Fibroblast of skin of abdomen (primary cell): ENCODE measurements around the gene KCNK3.
"Not testable (repeated sequence)": the region's sequence is repeated elsewhere in the genome, so short reads cannot be mapped to it uniquely, and the experiment has no call there.

ENCODE experiments used
- DNase-seq: peaks from one replicate; pipeline ENCODE4 v3.0.0-alpha.2; 2013

KCNK3 gene

GRCh38 chr2:26759845-26760244 lies 67.3 kb downstream of the KCNK3 start:
- no peak for DNase-seq

DNA sequence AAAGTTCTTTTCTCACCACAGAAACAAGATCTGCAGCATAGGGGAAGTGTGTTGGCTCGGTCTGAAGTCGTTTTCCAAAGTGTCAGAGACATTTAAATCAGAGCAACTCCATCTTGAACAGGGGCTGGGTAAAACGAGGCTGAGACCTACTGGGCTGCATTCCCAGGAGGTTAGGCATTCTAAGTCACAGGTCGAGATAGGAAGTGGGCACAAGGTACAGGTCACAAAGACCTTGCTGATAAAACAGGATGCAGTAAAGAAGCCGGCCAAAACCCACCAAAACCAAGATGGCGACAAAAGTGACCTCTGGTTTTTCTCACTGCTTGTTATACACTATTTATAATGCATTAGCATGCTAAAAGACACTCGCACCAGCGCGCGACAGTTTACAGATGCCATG lies 68.5 kb downstream of the KCNK3 start:
- not testable (repeated sequence) for DNase-seq

DNA sequence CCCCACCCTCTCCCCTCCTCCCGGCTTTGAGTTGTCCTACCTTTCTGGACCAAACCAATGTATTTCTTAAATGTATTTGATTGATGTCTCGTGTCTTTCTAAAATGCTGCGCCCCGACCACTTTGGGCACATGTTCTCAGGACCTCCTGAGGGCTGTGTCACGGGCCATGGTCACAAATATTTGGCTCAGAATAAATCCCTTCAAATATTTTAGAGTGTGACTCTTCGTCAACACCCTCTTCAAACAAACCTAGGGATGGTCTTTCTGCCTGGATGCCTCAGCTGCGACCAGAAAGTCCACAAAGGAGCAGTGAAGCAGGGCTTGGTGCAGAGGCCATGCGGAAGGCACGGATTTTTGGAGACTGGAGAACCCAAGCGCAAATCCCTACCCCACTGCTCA lies 70.5 kb downstream of the KCNK3 start:
- no peak for DNase-seq

DNA sequence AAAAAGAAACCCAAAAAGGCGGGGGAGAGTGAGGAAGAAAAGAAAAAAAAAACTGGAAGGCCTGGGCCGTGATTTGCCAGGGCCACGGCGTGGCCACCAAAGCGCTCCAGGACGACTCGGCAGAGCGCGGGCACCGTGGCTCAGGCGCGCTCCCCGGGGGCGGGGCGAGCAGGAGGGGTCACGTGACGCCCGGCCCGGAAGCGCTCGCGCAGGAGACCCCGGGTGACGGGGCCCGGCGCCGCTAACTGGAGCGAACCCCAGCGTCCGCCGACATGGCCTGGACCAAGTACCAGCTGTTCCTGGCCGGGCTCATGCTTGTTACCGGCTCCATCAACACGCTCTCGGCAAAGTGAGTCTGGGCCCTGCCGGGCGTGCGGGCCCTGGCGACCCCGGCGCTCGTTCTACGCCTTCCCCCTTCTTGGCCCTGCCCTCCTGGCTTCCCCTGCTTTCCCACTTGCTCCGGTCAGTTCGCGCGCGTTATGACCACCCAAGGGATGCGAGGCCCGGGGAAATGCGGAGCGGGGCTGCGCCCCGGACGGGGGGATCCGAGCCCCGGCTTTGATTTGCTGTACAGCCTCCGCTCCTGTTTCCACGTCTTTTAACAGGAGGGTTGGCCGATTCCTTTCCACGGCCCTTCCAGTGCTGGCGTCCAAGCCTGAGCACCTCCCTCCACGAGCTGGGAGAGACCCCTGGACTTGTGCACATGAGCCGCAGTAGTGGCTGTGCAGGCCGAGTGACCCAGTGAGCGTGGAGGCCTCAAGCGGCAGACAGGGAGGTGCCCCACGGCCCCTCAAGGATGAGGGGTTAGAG lies 71.8 kb downstream of the KCNK3 start, which contains the start of gene SLC35F6:
Gene SLC35F6 (plus strand): TSS at position 207 of the 810 bp plus-strand sequence. CDS start 66 bp downstream, at position 273.
- DNase-seq: peak; percentile 82

DNA sequence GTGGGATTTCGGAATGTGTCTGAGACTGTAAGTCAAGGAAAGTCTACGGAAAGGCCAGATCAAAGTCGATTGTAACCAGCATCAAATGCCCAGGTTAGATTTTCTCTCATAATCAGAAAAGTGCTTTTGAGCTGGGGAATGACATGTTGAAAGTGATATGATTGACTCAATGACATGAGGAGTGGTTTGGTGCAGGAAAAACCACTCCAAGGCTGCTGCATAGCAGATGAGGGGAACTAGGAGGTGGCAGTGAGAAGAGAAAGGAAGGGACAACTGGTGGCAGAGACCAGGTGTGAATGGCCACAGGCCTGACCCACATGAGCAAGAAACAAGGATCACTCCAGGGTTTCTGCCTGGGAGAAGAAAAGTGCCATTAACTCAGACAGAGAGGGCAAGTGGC lies 72.4 kb downstream of the KCNK3 start:
- DNase-seq: no peak

- DNase-seq: no peak
These were observed 73.1 kb downstream of the KCNK3 start for GRCh38 chr2:26765475-26766200.

- DNase-seq: no peak
These were observed 74.6 kb downstream of the KCNK3 start for GRCh38 chr2:26767129-26767528.

DNA sequence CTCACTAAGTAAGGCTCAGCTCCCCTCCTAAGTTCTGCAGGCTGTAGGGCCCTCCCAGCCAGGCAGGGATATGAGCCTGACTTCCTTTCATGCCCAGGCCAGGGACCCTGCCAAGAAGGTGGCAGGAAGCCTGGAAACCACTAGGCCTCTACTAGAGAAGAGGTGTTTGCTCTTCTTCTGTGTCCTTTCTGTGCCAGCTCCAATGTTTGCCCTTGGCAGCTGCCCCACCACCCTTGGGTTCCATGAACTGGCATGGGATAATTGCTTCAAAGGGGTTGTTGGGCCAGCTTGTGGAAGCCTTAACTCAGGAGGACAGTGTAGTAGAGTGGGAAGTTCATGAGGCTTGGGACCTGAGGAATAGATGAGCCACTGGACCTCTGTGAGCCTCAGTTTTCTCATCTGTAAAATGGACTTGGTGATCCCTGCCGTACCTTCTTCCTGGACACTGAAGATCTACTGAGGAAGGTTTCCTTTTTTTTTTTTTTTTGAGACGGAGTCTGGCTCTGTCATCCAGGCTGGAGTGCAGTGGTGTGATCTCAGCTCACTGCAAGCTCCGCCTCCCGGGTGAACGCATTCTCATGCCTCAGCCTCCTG lies 75.5 kb downstream of the KCNK3 start:
- DNase-seq: no peak

- DNase-seq: no peak
These were observed 76.2 kb downstream of the KCNK3 start for GRCh38 chr2:26768759-26769088.

DNA sequence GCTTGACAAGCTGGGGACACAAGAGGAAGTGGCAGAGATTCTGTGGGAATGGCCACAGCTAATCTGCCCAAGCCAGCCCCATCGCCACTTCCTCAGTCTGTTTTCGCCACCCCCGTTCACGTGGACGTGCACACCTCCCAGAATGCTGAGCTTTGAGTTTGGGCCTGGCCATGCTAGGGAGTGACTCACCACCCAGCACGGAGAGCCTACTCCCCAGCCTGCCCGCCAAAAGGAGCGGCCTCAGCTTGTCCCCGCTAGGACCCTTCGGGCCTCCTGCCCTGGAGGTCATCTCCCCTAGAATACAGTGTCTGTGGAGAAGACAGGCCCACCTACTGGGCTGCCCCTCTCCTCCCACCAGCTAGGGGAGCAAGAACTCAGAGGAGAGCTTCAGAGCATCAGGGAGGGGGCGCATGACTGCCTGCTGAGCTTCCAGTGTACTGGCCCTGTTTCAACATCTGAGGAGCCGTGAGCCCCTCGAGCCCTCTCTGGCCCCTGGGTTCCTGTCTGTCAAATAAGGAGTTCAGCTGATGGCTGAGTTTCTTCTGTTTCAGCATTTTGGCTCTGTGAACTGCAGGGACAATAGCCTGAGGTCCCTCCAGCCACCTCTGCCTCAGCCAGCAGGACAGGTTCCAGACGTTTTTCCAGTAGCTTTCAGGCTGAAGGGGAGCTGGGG lies 76.7 kb downstream of the KCNK3 start:
- no peak for DNase-seq

DNA sequence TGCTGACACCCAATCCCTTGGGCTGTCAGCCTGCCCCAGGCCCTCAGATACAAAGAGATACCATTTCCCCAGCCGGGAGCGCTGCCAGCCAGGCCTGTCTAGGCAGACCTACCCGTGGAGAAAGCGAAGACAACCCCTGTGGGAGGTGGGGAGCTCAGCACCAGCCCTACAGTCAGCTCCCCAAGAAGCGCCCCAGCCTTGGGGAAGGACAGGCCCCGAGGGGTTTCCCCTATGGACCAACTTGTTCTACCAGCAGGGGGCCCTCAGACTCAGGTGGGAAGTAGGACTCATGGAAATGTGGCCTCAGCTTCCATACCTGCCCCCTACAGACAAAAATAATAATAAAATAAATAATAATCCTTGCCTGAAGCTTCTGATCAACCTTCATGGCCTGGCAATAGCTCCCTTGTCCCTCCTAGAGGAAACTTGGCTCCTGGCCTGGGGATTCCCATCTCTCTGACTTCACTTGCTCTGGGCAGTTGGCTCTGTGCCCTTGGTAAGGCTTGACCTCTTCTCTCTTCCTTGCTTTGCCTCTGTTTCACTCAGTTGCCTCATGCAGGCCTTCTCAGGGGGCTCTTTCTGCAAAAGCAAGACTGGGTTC lies 78.6 kb downstream of the KCNK3 start:
- DNase-seq: peak; percentile 64

- DNase-seq: peak; percentile 26
These were observed 79.8 kb downstream of the KCNK3 start for GRCh38 chr2:26772064-26773001.

DNA sequence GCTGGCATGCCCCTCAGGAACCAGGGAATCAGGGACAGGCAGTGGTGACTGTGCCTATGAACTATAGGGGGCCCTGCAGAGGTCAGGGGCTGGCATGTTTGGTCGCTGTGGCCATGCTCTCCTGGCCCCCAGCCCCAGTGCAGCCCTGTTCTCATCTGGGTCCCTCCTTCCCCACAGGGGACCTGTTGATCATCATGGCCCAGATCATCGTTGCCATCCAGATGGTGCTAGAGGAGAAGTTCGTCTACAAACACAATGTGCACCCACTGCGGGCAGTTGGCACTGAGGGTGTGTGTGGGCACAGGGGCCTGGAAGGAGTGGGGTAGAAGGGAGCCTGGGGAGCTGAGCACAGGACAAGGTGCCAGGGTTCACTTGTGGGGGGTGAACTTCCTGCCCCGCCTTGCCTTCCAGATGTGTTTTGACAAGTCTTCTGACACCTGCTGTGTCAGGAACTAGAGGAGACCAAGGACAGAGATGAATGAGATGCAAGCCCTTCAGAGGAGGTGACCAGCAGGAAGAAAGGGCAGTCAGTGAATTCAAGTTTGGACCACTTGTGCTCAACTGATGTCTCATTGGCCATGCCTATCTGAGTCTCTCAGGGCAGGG lies 83.8 kb downstream of the KCNK3 start:
- DNase-seq: no peak

GRCh38 chr2:26778098-26778497 lies 85.6 kb downstream of the KCNK3 start:
- no peak for DNase-seq

DNA sequence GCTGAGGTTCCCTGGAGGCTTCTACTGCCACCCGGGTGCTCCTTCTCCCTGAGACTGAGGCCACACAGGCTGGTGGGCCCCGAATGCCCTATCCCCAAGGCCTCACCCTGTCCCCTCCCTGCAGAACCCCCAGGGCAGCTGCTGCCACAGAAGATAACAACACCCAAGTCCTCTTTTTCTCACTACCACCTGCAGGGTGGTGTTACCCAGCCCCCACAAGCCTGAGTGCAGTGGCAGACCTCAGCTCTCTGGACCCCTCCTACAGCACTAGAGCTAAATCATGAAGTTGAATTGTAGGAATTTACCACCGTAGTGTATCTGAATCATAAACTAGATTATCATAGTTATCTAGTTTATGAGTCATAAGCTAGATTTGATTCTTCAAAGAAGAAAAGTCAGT lies 86.0 kb downstream of the KCNK3 start:
- no peak for DNase-seq

GRCh38 chr2:26780203-26780760 lies 87.8 kb downstream of the KCNK3 start:
- no peak for DNase-seq
